Breast epithelium (tissue), 3 donors: ENCODE measurements around the gene TGFB2.

Experiments
- CTCF ChIP-seq, 3 donors: fragments of 450-650 bp; IDR thresholded peaks; one replicate each; pipeline ENCODE4 v1.5.1; 2016 to 2017; ENCODE audit warnings: antibody characterized with exemption in 3 of 3, mild to moderate bottlenecking in 3 of 3, moderate library complexity in 3 of 3
- POLR2A ChIP-seq: fragments of 450-650 bp; IDR thresholded peaks from one replicate; pipeline ENCODE4 v1.6.1; 2016; ENCODE audit warnings: antibody characterized with exemption, mild to moderate bottlenecking, moderate library complexity
- POLR2AphosphoS5 ChIP-seq, 3 donors: sonication (generic); formaldehyde crosslinking; IDR thresholded peaks; one replicate each; pipeline ENCODE4 v1.6.1; 2017; ENCODE audit warnings: antibody characterized with exemption in 3 of 3

- TF ChIP-seq CTCF (IDR thresholded peaks at IDR 0.05) (no peak), POLR2A (no peak), POLR2AphosphoS5 (IDR thresholded peaks at IDR 0.05) (no peak)
Observed at GRCh38 chr1:218299416-218299815, 45.7 kb upstream of the TGFB2 start.
